ENCODE measurements around the gene COQ8B. TPM values are rescaled to one million over a fixed set of nuclear protein-coding genes. Genes with fewer than 3 reads are reported as not detected.

COQ8B gene
- total and polyA plus RNA-seq, 7 donors: 24.7 to 59.3 (median 35.9) TPM

DNA sequence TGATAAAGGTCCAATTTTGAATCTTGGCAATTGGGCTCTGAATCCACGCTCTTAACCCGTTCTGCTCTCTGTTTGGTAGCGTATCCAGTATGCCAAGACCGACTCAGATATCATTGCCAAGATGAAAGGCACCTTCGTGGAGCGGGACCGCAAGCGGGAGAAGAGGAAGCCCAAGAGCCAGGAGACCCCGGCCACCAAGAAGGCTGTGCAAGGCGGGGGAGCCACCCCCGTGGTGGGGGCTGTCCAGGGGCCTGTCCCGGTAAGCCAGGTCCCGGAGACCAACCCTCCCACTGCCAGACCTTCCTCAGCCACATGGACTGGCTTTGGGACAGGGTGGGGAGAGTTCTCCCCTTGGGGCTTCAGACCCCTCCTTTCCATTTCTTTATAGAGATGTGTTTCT, 42.7 kb upstream of the COQ8B start:
- intact Hi-C loops (cut with DNase I): no loop called here
- peaks cover 0 to 26% (median 18%) of the 10 kb centered on the region in 4 donors for H3K4me1 ChIP-seq
- H3K9me3 ChIP-seq: no peaks in the 10 kb centered on the region
- no peak overlapping the region for H3K4me3 ChIP-seq
- H3K27ac ChIP-seq: no peak overlapping the region
- no peak for DNase-seq
- H3K36me3 ChIP-seq: peaks cover 52 to 80% (median 68%) of the 10 kb centered on the region in 4 donors
- WGBS, 2 donors: 94% methylated on average over 13 of the region's 13 CpGs
- no peak for TF ChIP-seq POLR2A (IDR thresholded peaks at IDR 0.05)
- no peak for TF ChIP-seq POLR2AphosphoS5 (IDR thresholded peaks at IDR 0.05)
- no peak for TF ChIP-seq EP300 (IDR thresholded peaks at IDR 0.05)
- TF ChIP-seq, protein P1, sequence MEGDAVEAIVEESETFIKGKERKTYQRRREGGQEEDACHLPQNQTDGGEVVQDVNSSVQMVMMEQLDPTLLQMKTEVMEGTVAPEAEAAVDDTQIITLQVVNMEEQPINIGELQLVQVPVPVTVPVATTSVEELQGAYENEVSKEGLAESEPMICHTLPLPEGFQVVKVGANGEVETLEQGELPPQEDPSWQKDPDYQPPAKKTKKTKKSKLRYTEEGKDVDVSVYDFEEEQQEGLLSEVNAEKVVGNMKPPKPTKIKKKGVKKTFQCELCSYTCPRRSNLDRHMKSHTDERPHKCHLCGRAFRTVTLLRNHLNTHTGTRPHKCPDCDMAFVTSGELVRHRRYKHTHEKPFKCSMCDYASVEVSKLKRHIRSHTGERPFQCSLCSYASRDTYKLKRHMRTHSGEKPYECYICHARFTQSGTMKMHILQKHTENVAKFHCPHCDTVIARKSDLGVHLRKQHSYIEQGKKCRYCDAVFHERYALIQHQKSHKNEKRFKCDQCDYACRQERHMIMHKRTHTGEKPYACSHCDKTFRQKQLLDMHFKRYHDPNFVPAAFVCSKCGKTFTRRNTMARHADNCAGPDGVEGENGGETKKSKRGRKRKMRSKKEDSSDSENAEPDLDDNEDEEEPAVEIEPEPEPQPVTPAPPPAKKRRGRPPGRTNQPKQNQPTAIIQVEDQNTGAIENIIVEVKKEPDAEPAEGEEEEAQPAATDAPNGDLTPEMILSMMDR (IDR thresholded peaks at IDR 0.05): no peak
- H3K27me3 ChIP-seq: no peaks in the 10 kb centered on the region

DNA sequence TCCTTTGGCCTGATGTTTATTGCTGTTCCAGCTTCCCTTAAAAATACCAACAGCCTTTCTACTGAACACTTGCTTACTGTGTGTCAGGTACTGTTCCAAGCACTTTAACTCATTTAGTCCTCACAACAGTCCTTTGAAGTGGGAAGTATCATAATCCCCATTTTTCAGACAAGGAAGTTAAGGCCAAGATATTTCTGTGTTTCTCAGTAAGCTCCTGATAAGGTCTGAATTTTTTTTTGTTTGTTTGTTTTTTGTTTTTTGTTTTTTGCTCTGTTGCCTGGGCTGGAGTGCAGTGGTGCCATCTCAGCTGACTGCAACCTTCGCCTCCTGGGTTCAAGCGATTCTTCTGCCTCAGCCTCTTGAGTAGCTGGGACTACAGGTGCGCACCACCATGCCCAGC, 41.8 kb upstream of the COQ8B start:
- intact Hi-C loops (cut with DNase I): no loop called here
- TF ChIP-seq POLR2A (IDR thresholded peaks at IDR 0.05): no peak
- H3K4me1 ChIP-seq: peaks cover 0 to 35% (median 27%) of the 10 kb centered on the region in 4 donors
- H3K36me3 ChIP-seq: peaks cover 43 to 71% (median 59%) of the 10 kb centered on the region in 4 donors
- no peaks in the 10 kb centered on the region for H3K27me3 ChIP-seq
- no peak overlapping the region for H3K27ac ChIP-seq
- WGBS, 2 donors: 96 to 98% methylated on average over 3 of the region's 3 CpGs
- H3K4me3 ChIP-seq: no peak overlapping the region
- no peak for DNase-seq
- H3K9me3 ChIP-seq: no peaks in the 10 kb centered on the region

DNA sequence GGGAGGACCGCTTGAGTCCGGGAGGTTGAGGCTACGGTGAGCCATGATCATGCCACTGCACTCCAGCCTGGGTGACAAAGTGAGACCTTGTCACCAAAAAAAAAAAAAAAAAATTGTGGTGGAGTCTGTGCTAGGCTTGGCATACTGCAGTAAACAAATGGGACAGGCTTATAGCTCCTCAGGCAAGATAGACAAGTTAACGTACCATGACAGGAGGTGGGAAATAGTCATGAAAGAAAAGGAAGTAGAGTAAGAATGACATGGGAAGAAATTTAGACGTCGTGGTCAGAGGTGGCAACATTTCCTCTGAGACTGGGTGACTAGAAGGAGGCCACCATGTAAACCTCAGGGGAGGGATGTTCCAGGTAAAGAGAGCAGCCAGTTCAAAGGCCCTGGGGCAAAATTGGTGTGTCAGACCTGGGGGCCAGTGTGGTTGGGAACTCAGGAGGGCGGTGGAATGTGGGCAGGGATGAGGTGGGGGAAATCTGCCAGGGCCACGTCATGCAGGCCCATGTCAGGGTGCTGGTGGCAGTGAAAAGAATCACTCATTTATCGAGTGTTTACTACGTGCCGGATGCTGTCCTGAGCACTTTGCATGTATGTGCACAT, 39.9 kb upstream of the COQ8B start:
- Histone ChIP-seq H3K27ac (no peak overlapping the region), H3K4me1 (peaks cover 0 to 52% (median 43%) of the 10 kb centered on the region in 4 donors), H3K36me3 (peaks cover 24 to 52% (median 40%) of the 10 kb centered on the region in 4 donors), H3K4me3 (no peak overlapping the region), H3K9me3 (no peaks in the 10 kb centered on the region), H3K27me3 (no peaks in the 10 kb centered on the region)
- no peak for DNase-seq
- intact Hi-C loops (cut with DNase I): no loop called here
- TF ChIP-seq POLR2A (IDR thresholded peaks at IDR 0.05) (no peak), POLR2AphosphoS5 (IDR thresholded peaks at IDR 0.05) (no peak), EP300 (IDR thresholded peaks at IDR 0.05) (no peak)
- TF ChIP-seq, protein P1 (IDR thresholded peaks at IDR 0.05): no peak
- 74% methylated on average over 11 of the region's 11 CpGs for WGBS, 2 donors

DNA sequence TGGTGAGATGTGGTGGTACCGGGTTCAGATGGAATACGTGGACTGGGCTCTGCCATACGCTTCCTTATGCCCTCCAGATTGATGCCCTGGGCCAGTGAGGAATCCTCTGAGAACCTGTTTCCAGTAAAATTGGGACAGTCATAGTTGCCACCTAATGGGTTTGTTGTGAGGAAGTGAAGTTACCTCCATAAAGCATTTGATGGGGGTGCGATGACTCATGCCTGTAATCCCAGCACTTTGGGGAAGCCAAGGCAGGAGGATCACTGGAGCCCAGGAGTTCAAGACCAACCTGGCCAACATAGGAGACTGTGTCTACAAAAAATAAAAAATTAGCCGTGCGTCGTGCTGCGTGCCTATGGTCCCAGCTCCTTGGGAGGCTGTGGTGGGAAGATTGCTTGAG, 39.1 kb upstream of the COQ8B start:
- peaks cover 21 to 44% (median 34%) of the 10 kb centered on the region in 4 donors for H3K36me3 ChIP-seq
- H3K4me3 ChIP-seq: no peak overlapping the region
- no peaks in the 10 kb centered on the region for H3K9me3 ChIP-seq
- H3K4me1 ChIP-seq: peaks cover 0 to 52% (median 44%) of the 10 kb centered on the region in 4 donors
- TF ChIP-seq EP300 (IDR thresholded peaks at IDR 0.05) (no peak), POLR2AphosphoS5 (IDR thresholded peaks at IDR 0.05) (no peak), POLR2A (IDR thresholded peaks at IDR 0.05) (no peak)
- TF ChIP-seq, protein P1 (IDR thresholded peaks at IDR 0.05): no peak
- H3K27ac ChIP-seq: no peak overlapping the region
- intact Hi-C loops (cut with DNase I): loop anchor here (2.0 kb wide), 1 partner anchor 19 kb away; the partner anchor contains the start of gene MIA
- WGBS, 2 donors: 95 to 96% methylated on average over 8 of the region's 8 CpGs
- H3K27me3 ChIP-seq: no peaks in the 10 kb centered on the region
- DNase-seq: no peak

DNA sequence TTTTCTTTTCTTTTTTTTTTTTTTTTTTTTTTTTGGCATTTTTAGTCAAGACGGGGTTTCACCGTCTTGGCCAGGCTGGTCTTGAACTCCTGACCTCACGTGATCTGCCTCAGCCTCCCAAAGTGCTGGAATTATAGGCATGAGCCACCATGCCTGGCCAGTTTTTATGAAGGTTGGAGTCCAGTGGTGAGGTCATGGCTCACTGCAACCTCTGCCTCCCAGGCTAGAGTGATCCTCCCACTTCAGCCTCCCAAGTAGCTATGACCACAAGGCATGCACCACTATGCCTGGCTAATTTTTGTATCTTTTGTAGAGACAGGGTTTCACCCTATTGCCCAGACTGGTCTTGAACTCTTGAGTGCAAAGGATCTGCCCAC, 38.5 kb upstream of the COQ8B start:
- WGBS, 2 donors: 78% methylated on average over 3 of the region's 3 CpGs
- Histone ChIP-seq H3K36me3 (peaks cover 19 to 39% (median 29%) of the 10 kb centered on the region in 4 donors), H3K9me3 (no peaks in the 10 kb centered on the region), H3K27ac (no peak overlapping the region), H3K27me3 (no peaks in the 10 kb centered on the region), H3K4me1 (peaks cover 0 to 52% (median 44%) of the 10 kb centered on the region in 4 donors), H3K4me3 (no peak overlapping the region)
- intact Hi-C loops (cut with DNase I): loop anchor here (2.0 kb wide), 1 partner anchor 20 kb away; the partner anchor contains the start of gene MIA
- no peak for TF ChIP-seq POLR2A (IDR thresholded peaks at IDR 0.05)
- no peak for DNase-seq

Data from sigmoid colon (tissue), 7 donors.